Thyroid gland (tissue), 4 donors: ENCODE measurements around the gene RIC8B.

Experiments
- CTCF ChIP-seq, 6 experiments: fragments of 200-600 bp in 3 of 6; fragments of 450-650 bp in 3 of 6; sonication (generic) in 3 of 6; IDR thresholded peaks; one replicate each; pipeline ENCODE4 v1.5.1; 2016 to 2019; ENCODE audit warnings: antibody characterized with exemption in 6 of 6, mild to moderate bottlenecking in 2 of 6, inconsistent platforms in 1 of 6, moderate library complexity in 1 of 6
- POLR2A ChIP-seq, 2 donors: fragments of 450-650 bp; IDR thresholded peaks; one replicate each; pipeline ENCODE4 v1.6.1; 2017; ENCODE audit warnings: antibody characterized with exemption in 2 of 2, mild to moderate bottlenecking in 2 of 2, moderate library complexity in 1 of 2

- TF ChIP-seq CTCF (IDR thresholded peaks at IDR 0.05) (no peak), POLR2A (IDR thresholded peaks at IDR 0.05) (no peak)
Measured at GRCh38 chr12:106902053-106902452, 127.6 kb downstream of the RIC8B start.
